Bronchus fibroblast of lung (primary cell): ENCODE measurements around the gene PITPNM2. TPM values are rescaled to one million over a fixed set of nuclear protein-coding genes. Genes with fewer than 3 reads are reported as not detected.

ENCODE experiments used
- total RNA-seq: library from RNA; depleted of rRNA; stranded (reverse); fragments of >200 nt; gene quantifications from 2 replicates; pipeline ENCODE4 v1.2.3, GENCODE V29; 2015

The PITPNM2 gene
- total RNA-seq, result 5.0 and 5.1 TPM in 2 replicates

GRCh38 chr12:123150744-123151456, at the start of gene PITPNM2:
TSS of gene PITPNM2 (minus strand) at chr12:123151090. CDS start at chr12:123034590, 116,500 bp downstream.

Other genes starting within 250 kb of the PITPNM2 start
- 7.7 and 9.1 TPM in 2 replicates for gene ABCB9, start 184.6 kb downstream of the PITPNM2 start, total RNA-seq
- gene OGFOD2, start 175.8 kb downstream of the PITPNM2 start, total RNA-seq, result 14.6 and 16.3 TPM in 2 replicates
- 173 and 203 TPM in 2 replicates for gene ARL6IP4, start 170.4 kb downstream of the PITPNM2 start, total RNA-seq
- 52.3 and 62.4 TPM in 2 replicates for gene MPHOSPH9, start 82.1 kb upstream of the PITPNM2 start, total RNA-seq
- 13.6 and 14.3 TPM in 2 replicates for gene MTRFR, start 82.3 kb upstream of the PITPNM2 start, total RNA-seq
- 194 and 211 TPM in 2 replicates for gene CDK2AP1, start 120.8 kb upstream of the PITPNM2 start, total RNA-seq
- 9.7 and 12.9 TPM in 2 replicates for gene SBNO1, start 213.8 kb upstream of the PITPNM2 start, total RNA-seq
- 44.6 and 51.4 TPM in 2 replicates for gene KMT5A, start 233.0 kb upstream of the PITPNM2 start, total RNA-seq